AG09319 (cell line): Measurements from ENCODE around the gene MPO.

Source experiments
- DNase-seq: peaks from one replicate; pipeline ENCODE4 v3.0.0-alpha.2; 2010; ENCODE audit warnings: low read depth; ENCODE audit errors: extremely low read depth
- TF ChIP-seq, protein P1 (sequence below): IDR thresholded peaks from 2 replicates; pipeline ENCODE4 v1.5.1; 2011; ENCODE audit warnings: low read depth, mild to moderate bottlenecking, inconsistent platforms, low read length, moderate library complexity

MPO gene

GRCh38 chr17:58302919-58303585, 22.3 kb upstream of the MPO start:
- no peak for DNase-seq
- TF ChIP-seq, protein P1, sequence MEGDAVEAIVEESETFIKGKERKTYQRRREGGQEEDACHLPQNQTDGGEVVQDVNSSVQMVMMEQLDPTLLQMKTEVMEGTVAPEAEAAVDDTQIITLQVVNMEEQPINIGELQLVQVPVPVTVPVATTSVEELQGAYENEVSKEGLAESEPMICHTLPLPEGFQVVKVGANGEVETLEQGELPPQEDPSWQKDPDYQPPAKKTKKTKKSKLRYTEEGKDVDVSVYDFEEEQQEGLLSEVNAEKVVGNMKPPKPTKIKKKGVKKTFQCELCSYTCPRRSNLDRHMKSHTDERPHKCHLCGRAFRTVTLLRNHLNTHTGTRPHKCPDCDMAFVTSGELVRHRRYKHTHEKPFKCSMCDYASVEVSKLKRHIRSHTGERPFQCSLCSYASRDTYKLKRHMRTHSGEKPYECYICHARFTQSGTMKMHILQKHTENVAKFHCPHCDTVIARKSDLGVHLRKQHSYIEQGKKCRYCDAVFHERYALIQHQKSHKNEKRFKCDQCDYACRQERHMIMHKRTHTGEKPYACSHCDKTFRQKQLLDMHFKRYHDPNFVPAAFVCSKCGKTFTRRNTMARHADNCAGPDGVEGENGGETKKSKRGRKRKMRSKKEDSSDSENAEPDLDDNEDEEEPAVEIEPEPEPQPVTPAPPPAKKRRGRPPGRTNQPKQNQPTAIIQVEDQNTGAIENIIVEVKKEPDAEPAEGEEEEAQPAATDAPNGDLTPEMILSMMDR = no peak

DNA sequence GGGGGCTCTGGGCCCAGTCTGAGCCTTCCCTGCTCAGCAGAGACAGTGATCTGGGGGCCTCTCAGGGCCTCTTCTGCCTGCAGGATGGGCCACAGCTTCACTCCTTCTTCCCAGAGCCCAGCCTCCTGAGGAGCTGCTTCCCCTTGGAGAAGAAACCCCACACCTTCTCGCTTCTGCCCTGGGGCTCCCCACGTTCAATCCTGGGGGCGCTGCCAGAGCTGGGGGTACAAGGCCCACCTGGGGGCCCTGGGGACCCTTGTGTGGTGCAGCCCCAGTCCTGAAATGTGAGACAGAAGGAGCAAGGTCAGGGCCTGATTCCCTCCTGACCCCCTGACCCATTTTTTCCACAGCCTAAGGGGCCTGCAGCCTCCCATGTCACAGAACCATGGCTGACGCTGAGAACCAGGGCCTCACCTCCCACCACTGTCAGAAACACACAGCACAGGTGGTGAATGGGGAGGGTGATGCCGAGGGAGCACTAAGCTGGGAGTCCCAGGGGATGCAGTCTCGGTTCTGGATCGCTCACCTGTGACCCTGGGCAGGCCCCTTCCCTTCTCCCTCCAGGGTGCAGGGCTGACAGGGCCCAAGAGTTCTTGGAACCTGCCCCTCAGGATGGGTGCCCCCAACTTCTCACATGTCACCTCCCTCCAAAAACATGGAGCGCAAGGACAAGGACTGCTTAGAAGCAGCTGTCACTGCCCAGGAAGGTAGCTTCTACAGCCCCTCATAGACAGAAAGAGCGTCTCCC, 21.6 kb upstream of the MPO start:
- TF ChIP-seq, protein P1 = no peak
- DNase-seq = no peak

- TF ChIP-seq, protein P1 = no peak
- no peak for DNase-seq
Measured at GRCh38 chr17:58301504-58302150, 20.9 kb upstream of the MPO start.

DNA sequence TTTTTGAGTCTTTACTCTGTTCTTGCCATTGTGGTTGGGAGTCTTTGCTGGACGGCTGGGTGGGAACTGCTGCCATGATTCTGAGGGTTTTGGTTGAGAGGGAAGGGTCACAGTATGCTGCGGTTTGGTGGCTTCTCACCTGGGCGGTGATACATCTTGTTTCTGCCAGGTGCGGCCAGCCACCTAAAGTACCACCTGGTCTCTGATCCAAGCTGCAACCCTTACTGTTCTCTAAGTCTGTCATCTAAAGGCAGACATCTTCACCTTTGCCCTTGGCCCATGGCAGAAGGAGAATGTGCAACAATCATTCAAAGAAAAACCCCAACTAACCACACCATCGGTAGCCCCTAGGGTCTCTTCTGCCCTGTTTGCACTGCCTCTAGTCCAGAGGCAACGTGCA, 19.6 kb upstream of the MPO start:
- TF ChIP-seq, protein P1 = no peak
- DNase-seq = no peak

- no peak for DNase-seq
- TF ChIP-seq, protein P1 = no peak
Measured at GRCh38 chr17:58294034-58294433, 13.3 kb upstream of the MPO start.

- no peak for DNase-seq
- TF ChIP-seq, protein P1 = no peak
Measured at GRCh38 chr17:58291246-58291645, 10.5 kb upstream of the MPO start.

- TF ChIP-seq, protein P1 = no peak
- no peak for DNase-seq
Measured at GRCh38 chr17:58289869-58290268, 9.1 kb upstream of the MPO start.
